Activated CD8-positive, alpha-beta T cell treated with anti-CD3 and anti-CD28 coated beads for 36 hours (primary cell): Measurements from ENCODE around the gene ZDHHC17. TPM values are rescaled to one million over a fixed set of nuclear protein-coding genes. Genes with fewer than 3 reads are reported as not detected.

ENCODE experiments used
- ATAC-seq: fragments of 200-7000 bp; cut with Tn5 transposase; one replicate; pipeline ENCODE4 v1.10.0; 2021; ENCODE audit warnings: mild to moderate bottlenecking, moderate library complexity
- CTCF ChIA-PET: fragments of 350-600 bp; sonication (Branson Sonifier 250); formaldehyde crosslinking; loops from one replicate; lab custom pipeline; 2021; ENCODE audit warnings: antibody characterized with exemption; lab: Charles Lee
- POLR2A ChIA-PET: fragments of 350-600 bp; sonication (Branson Sonifier 250); formaldehyde crosslinking; loops from one replicate; lab custom pipeline; 2021; ENCODE audit warnings: antibody characterized with exemption; lab: Charles Lee
- DNase-seq: peaks from one replicate; pipeline ENCODE4 v3.0.0-alpha.2; 2020
- H3K27ac Mint-ChIP-seq: one replicate; pipeline ENCODE4 v1.8.0; 2021; ENCODE audit warnings: mild to moderate bottlenecking, mixed read lengths
- H3K27me3 Mint-ChIP-seq: one replicate; pipeline ENCODE4 v1.8.0; 2021; ENCODE audit warnings: mixed read lengths
- H3K36me3 Mint-ChIP-seq: one replicate; pipeline ENCODE4 v1.8.0; 2021; ENCODE audit warnings: low read depth, mixed read lengths
- H3K4me1 Mint-ChIP-seq: one replicate; pipeline ENCODE4 v1.8.0; 2021; ENCODE audit warnings: low read depth, mixed read lengths
- H3K4me3 Mint-ChIP-seq: one replicate; pipeline ENCODE4 v1.8.0; 2021; ENCODE audit warnings: mild to moderate bottlenecking, moderate library complexity, mixed read lengths
- H3K9me3 Mint-ChIP-seq: one replicate; pipeline ENCODE4 v1.8.0; 2021; ENCODE audit warnings: mixed read lengths
- intact Hi-C: fragments of 100-400 bp; cut with micrococcal nuclease; formaldehyde crosslinking; loops from one replicate; pipeline ENCODE4 v1.10.0; 2022
- total RNA-seq, 2 experiments: library from RNA; stranded (reverse); gene quantifications; one replicate each; pipeline ENCODE4 v1.2.3, GENCODE V29; 2021
- TF ChIP-seq, protein P1 (sequence below): fragments of 200-600 bp; IDR thresholded peaks from one replicate; pipeline ENCODE4 v1.8.0; 2022; ENCODE audit warnings: antibody characterized with exemption, mild to moderate bottlenecking

The ZDHHC17 gene
- total RNA-seq, 2 experiments from 2014 or later, result 20.8 to 22.4 TPM

DNA sequence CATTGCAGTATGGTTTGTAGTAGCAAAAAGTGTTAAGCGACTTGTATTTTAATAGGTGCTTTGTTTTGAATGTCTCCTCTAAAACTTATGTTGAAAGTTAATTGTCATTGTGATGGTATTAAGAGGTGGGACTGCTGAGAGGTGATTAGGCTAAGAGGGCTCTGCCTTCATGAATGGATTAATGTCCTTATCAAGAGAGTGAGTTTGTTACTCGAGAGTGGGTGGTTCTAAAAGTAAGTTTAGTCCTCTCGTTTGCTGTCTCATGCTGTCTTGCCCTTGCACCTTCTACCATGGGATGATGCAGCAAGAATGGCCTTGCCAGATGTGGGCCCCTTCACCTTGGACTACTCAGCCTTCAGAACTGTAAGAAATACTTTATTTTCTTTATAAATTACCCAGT lies 17.4 kb downstream of the ZDHHC17 start:
- TF ChIP-seq, protein P1, sequence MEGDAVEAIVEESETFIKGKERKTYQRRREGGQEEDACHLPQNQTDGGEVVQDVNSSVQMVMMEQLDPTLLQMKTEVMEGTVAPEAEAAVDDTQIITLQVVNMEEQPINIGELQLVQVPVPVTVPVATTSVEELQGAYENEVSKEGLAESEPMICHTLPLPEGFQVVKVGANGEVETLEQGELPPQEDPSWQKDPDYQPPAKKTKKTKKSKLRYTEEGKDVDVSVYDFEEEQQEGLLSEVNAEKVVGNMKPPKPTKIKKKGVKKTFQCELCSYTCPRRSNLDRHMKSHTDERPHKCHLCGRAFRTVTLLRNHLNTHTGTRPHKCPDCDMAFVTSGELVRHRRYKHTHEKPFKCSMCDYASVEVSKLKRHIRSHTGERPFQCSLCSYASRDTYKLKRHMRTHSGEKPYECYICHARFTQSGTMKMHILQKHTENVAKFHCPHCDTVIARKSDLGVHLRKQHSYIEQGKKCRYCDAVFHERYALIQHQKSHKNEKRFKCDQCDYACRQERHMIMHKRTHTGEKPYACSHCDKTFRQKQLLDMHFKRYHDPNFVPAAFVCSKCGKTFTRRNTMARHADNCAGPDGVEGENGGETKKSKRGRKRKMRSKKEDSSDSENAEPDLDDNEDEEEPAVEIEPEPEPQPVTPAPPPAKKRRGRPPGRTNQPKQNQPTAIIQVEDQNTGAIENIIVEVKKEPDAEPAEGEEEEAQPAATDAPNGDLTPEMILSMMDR, result no peak
- Mint-ChIP-seq H3K36me3 (peaks cover 30% of the 10 kb centered on the region), H3K4me1 (peaks cover 68% of the 10 kb centered on the region), H3K27ac (no peak overlapping the region), H3K4me3 (no peak overlapping the region), H3K9me3 (peaks cover 13% of the 10 kb centered on the region), H3K27me3 (no peaks in the 10 kb centered on the region)
- ChIA-PET POLR2A (interaction anchor here (1.0 kb wide), 1 partner anchor 19 kb away, joined by 3 read pairs; no protein-coding TSS in a partner anchor), CTCF (interaction anchor here (1.0 kb wide), 1 partner anchor 12 kb away, joined by 3 read pairs; no protein-coding TSS in a partner anchor)
- DNase-seq (no peak), ATAC-seq (no peak)
- intact Hi-C loops, result no loop called here

DNA sequence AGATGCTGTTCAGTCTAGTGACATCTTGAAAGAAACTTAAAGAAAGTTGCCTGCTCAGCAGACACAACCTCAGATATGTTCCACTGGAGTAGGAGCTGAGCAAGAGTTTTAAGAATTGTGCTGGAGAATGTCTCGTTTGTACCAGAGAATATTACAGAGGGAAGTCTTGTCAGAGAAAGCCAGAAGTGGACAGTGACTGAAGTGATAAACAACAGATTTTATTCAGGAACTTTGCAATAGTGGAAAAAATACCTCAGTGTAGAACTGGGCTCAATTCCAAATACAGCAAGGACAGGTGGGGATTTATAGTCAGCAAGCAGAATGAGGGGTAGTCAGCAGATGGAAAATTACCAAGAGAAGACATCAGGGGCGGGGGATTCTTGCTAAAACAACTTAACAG lies 18.6 kb downstream of the ZDHHC17 start:
- Mint-ChIP-seq H3K27me3 (no peaks in the 10 kb centered on the region), H3K9me3 (peaks cover 22% of the 10 kb centered on the region), H3K27ac (peak overlapping the region; percentile 80), H3K36me3 (peaks cover 34% of the 10 kb centered on the region), H3K4me1 (peaks cover 58% of the 10 kb centered on the region), H3K4me3 (no peak overlapping the region)
- DNase-seq (no peak), ATAC-seq (no peak)
- TF ChIP-seq, protein P1, result no peak
- ChIA-PET POLR2A (interaction anchor here (0.6 kb wide), 1 partner anchor 330 kb away, joined by 3 read pairs; no protein-coding TSS in a partner anchor), CTCF (interaction anchor here (1.0 to 1.6 kb wide), 3 partner anchors 8 to 229 kb away, joined by 3 to 5 read pairs (median 3); no protein-coding TSS in a partner anchor)
- intact Hi-C loops, result no loop called here

DNA sequence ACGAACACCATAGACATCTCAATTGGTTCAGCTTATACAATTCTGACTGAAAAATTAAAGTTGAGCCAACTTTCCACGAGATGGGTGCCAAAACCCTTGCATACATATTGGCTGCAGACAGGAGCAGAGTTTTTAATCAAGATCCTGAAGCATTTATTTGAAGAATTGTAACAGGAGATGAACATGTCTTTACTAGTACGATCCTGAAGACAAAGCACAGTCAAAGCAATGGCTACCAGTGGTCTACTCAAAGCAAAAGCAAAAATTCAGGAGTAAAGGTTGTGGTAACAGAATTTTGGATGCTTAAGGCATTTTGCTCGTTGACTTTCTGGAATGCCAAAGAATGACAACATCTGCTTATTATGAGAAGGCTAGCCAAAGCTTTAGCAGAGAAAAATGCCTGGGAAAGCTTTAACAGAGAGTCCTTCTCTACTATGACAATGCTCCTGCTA lies 20.7 kb downstream of the ZDHHC17 start:
- intact Hi-C loops, result no loop called here
- POLR2A ChIA-PET, result no interaction called here
- Mint-ChIP-seq H3K36me3 (peaks cover 24% of the 10 kb centered on the region), H3K27me3 (no peaks in the 10 kb centered on the region), H3K9me3 (peaks cover 16% of the 10 kb centered on the region), H3K4me3 (no peak overlapping the region), H3K4me1 (peaks cover 45% of the 10 kb centered on the region), H3K27ac (no peak overlapping the region)
- TF ChIP-seq, protein P1, result no peak
- CTCF ChIA-PET, result interaction anchor here (1.0 kb wide), 1 partner anchor 163 kb away, joined by 4 read pairs; no protein-coding TSS in a partner anchor
- no peak for ATAC-seq
- no peak for DNase-seq

DNA sequence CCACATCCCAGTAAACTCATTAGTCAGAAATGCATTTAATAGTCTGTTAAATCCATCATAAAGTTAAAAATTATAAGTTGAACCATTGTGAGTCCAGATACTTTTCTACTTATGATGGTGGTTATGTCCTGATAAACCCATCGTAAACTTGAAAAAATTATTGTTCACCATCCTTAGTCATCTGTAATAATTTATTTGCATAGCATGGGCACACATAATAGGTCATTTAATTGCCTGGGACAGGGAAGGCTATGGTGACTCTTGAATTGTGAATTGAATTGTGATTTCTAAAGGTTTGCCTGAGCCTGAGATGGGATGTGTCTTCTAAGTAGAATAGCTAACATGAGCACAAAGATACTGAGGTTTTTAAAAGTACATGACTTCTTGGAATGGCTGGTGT lies 21.5 kb downstream of the ZDHHC17 start:
- Mint-ChIP-seq H3K27ac (no peak overlapping the region), H3K4me3 (no peak overlapping the region), H3K27me3 (no peaks in the 10 kb centered on the region), H3K4me1 (peaks cover 39% of the 10 kb centered on the region), H3K36me3 (peaks cover 24% of the 10 kb centered on the region), H3K9me3 (peaks cover 14% of the 10 kb centered on the region)
- ChIA-PET CTCF (no interaction called here), POLR2A (no interaction called here)
- TF ChIP-seq, protein P1, result no peak
- DNase-seq (no peak), ATAC-seq (no peak)
- intact Hi-C loops, result no loop called here

DNA sequence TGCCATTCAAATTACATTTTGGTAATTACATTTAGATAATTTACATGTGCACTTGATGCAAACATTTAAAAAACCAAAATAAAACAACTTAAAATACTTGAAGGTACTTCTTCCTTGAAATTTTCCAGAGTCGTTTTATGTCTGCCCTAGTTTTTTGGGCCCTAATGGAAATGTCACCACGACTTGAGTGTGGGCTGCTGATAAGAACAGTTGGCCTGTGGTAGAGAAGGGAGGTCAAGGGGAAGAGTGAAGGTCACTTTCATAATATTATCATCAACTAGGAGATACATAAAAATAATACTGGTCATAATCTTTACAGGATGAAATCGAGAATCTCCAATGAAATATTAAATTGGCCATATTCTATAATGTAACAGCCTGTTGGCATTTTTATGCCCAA lies 23.1 kb downstream of the ZDHHC17 start:
- Mint-ChIP-seq H3K27ac (no peak overlapping the region), H3K27me3 (no peaks in the 10 kb centered on the region), H3K4me1 (peaks cover 34% of the 10 kb centered on the region), H3K36me3 (peaks cover 20% of the 10 kb centered on the region), H3K9me3 (peaks cover 14% of the 10 kb centered on the region), H3K4me3 (no peak overlapping the region)
- ChIA-PET POLR2A (interaction anchor here (0.6 kb wide), 1 partner anchor 34 kb away, joined by 3 read pairs; no protein-coding TSS in a partner anchor), CTCF (no interaction called here)
- ATAC-seq, result no peak
- intact Hi-C loops, result no loop called here
- DNase-seq, result no peak
- TF ChIP-seq, protein P1, result no peak
